Activated CD8-positive, alpha-beta memory T cell treated with anti-CD3 and anti-CD28 coated beads, Interleukin-2, amount 50 U/mL, for 24 hours (primary cell): ENCODE data around the gene RABGAP1L.
"Not testable (repeated sequence)": the region's sequence is repeated elsewhere in the genome, so short reads cannot be mapped to it uniquely, and the experiment has no call there.

Source experiments
- DNase-seq: peaks from one replicate; pipeline ENCODE4 v3.0.0-alpha.2; 2020; ENCODE audit errors: extremely low read depth

RABGAP1L gene

GRCh38 chr1:174703309-174703708, 544.0 kb downstream of the RABGAP1L start:
- DNase-seq: no peak

DNA sequence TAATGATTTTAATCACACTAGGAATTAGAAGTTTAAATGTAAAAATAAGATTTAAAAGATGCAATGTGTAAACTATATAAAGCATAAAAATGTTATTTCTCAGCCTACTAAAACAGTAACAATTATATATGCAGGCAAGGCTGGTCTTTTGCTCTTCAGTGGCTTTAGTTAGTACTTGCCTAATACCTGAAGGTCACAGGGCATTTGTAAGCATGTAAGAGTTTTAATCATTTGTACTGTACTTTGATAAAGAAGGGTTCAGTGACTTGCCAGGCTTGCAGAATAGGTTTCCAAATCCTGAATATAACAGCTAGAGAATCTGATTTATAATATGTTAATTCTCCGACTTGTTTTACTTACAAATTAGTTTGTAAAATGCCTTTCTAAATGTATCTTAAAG, 545.0 kb downstream of the RABGAP1L start:
- DNase-seq: no peak

- no peak for DNase-seq
Measured at GRCh38 chr1:174710868-174711845, 551.8 kb downstream of the RABGAP1L start.

- not testable (repeated sequence) for DNase-seq
Measured at GRCh38 chr1:174711848-174712247, 552.5 kb downstream of the RABGAP1L start.

DNA sequence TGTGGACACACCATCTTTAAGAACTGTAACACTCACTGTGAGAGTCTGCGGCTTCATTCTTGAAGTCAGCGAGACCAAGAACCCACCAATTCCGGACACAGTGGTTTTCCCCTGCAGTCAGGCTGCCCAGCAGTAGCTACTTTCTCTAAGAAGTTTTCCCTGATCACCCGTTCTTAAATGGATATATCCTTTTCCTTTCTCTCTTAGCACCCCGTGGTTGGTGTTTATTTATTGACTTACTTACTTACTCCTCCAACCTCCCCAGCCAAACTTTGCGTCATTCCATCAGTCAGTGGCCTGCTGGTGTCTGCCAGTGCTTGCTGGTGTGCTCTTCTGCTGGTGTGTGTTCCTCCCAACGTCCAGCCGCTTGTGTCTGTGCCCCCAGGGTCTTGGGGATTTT, 553.2 kb downstream of the RABGAP1L start:
- DNase-seq: no peak

GRCh38 chr1:174713796-174714195, 554.5 kb downstream of the RABGAP1L start:
- DNase-seq: no peak

DNA sequence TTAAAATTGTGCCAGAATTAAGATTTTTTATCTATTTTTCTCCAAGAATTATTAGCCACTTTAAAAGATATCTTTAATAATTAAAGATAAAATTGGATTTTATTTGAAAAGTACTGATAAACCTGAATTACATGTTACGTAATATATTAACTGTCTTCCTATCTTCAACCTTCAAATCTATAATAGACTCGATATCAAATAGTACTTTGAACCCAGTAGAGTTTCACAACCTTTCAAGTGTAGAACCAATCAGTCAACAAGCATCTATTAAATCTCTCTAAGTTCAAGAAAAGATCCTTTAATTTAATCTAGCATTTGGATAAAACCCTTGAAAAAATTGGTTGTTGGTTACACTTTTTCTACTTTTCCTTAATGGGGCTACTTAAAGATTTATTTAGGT, 559.9 kb downstream of the RABGAP1L start:
- DNase-seq: no peak

GRCh38 chr1:174720618-174721017, 561.3 kb downstream of the RABGAP1L start:
- DNase-seq: no peak

DNA sequence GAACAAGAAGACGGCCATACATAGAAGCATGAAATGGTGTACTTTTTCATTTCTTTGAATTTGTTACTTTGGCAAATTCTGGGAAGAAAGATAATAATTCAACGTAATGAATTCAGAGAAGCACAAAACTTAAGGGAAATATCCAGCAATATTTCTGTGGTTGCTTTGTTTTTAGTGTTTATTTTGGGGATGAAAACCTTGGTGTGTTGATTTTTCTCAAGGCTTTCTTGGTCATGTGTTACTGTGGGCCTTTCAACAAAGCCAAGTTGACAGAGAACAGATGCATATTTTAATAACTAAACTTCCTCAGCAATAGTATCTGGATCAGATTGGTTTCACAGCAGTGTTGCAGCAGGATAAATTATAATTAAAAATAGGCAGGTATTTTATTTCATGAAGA, 561.9 kb downstream of the RABGAP1L start:
- DNase-seq: no peak

DNA sequence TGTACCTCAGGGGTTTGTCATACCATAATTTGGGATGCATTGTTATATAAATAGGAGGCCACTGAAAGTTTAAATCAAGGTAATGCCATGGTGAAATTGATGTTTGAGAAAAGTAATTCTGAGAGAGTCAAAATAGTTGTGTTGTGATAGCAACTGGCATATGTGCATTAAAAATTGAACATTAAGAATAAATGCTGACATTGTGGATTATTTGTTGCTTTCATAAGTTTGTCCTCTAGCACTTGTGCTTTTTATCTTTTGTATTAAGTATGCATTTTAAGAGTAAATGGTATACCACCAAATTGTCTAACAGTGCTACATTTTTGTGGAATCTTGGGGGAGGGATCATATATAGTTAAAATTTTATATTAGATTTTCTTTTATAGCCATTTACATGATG, 564.5 kb downstream of the RABGAP1L start:
- no peak for DNase-seq

DNA sequence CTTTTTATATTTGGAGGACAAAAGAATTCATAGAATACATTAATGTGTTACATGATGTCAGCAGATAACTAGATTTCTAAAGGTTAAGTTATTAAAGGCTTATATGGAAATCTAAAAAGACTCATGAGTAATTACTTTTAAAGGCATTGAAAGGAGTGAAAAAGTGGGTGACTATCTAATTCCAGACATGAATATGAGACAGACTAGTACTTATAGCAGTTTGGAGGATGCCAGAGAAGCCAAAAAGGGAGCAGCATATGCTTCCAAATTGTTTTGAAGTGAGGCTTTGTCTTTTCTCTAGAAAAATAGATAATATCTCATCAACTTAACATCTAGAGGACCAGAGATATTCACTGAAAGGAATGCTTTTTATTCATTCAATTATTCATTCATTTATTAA, 564.9 kb downstream of the RABGAP1L start:
- no peak for DNase-seq

DNA sequence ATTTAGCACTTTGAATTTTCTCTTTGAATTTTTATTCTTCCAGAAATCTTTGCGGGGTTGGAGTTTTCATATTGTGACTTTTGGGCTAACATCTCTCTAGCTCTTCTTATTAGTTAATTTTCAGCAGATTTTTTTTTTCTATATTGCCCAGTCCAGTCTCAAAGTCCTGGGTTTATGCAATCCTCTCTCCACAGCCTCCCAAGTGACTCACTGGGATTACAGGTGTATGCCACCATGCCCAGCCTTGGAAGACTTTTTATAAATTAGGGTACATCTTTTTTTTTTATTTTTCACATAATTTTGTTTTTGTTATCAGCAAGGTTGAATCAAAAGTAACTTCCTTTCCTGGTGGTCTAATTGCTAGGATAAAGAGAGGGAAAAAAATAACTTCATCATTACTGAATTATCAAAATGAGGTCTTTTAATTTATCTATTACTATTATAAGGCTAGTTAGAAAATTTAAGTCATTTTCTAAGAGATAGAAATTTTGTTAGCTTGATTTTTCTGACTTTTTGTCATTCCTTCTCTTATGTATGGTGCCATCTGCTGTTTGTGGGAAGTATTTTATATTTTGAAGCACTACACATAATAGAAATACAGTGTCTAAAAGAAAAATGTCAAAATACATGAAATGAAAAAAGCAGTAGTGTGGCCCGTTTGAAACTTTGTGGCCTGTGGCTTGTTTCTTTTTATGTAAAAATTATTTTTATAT, 567.0 kb downstream of the RABGAP1L start:
- no peak for DNase-seq

DNA sequence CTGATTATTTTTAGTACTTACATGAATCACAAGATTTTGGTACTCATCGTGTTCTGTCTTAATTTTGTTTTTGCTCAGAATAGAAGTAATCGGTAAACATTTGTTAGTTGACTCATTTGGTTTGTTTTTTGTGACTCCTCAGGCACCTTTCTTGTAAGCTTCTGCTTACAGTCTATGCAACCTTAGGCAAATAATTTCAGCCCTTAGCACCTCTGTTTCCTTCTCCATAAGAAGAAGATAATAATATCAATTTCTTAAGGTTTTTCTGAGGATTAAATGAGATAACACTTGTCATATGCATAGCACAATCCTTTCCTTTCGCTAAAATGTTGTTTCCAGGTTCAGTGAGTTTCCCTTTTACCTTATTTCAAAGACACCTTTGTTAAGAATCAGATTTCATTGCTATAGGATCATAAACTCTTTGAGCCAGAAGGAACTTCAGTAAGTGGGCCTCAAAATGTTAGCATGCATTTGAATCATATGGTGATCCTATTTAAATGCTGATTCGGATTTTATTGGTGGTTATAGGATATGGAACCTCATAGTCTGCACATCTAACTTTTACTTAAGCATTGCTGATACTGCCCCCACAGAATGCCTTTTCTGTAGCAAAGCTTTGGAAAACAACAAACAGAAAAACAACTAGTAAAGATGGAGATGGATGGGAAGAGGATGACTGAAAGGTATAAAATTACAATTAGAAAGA, 567.7 kb downstream of the RABGAP1L start:
- no peak for DNase-seq

- no peak for DNase-seq
Measured at GRCh38 chr1:174734270-174734669, 575.0 kb downstream of the RABGAP1L start.

DNA sequence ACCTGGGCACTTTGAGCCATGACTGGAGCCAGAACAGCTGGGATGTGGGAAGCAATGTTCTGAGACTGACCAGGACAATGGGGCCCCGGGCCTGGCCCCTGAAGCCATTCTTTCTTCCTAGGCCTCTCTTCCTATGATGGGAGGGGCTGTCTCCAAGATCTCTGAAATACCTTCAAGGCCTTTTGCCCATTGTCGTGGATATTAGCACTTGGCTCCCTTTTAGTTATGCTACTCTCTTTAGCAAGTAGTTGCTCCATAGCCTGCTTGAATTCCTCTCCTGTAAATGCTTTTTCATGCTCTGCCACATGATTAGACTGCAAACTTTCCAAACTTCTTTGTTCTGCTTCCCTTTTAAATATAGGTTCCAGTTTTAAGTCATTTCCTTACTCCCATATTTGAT, 577.5 kb downstream of the RABGAP1L start:
- DNase-seq: no peak

DNA sequence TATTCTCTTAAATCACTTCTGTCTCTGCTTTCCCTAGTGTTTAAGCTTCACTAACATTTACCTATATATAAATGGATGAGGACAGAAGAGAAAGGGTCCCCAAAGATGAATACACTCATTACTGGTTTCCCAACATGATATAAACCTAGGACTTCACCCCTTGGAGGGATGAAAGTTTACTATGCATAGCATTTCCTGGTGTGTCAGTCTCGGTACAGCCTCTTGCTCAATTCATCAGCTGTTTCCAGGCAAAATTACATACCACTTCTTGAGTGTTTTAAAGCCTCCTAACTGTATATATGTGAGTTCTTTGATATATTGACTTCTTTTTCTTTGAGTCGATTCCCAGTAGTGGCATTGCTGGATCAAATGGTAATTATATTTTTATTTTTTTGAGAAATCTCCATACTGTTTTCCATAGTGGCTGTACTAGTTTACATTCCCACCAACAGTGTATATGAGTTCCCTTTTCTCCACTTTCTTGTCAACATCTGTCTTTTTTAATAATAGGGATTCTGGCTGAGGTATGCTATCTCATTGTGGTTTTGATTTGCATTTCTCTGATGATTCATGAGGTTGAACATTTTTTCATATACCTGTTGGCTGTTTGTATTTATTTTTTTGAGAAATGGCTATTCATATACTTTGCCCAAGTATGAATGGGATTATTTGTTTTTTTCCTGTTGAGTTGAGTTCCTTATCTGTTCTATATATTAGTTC, 581.1 kb downstream of the RABGAP1L start:
- no peak for DNase-seq

- DNase-seq: no peak
Measured at GRCh38 chr1:174742805-174743653, 583.7 kb downstream of the RABGAP1L start.

DNA sequence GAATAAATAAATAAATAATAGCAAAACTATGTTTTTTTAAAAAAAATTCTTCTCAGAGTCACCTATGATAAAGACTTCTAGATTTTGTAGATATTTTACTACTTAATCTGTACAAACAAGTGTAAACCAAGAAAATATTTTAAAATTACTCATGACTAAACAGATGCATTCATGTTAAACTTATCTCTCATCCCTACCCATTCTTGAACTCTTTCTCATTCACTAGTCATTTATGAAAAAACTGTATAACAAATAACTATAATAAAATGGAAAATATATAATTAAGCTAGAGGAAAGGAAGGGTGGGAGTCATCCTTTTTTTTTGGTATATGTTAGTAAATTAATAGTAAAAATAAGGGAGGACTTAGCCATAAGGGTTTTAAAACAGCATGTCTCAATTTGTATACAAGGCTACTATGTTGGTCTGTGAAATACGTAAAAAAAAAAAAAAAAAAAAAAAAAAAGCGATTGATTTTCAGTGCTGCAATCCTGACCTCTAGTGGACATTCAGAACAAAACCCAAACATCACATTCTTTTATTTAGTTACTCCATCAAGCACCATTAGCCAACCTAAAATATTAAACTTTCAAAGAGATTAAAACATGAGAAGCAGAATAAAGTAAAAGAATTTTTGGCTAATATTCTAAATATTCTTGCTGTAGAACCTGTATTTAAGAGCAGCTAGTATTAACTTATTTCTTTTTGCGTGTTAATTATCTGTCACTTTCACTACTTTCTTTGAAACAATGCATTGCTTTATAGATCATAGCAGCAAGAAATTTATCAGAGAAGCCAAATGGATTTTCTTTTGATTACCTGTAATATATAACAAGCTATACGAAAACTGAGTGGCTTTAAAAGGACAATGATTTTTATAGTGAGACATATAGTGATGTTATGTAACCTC, 584.6 kb downstream of the RABGAP1L start:
- no peak for DNase-seq

- no peak for DNase-seq
Measured at GRCh38 chr1:174744886-174745285, 585.6 kb downstream of the RABGAP1L start.
